Neural cell (in vitro differentiated cells): ENCODE results near the gene DPP6. TPM values are rescaled to one million over a fixed set of nuclear protein-coding genes. Genes with fewer than 3 reads are reported as not detected.
"Not testable (repeated sequence)": the region's sequence is repeated elsewhere in the genome, so short reads cannot be mapped to it uniquely, and the experiment has no call there.

Source experiments
- H2AFZ ChIP-seq: fragments of 200-600, 300-800 bp; sonication (generic), shearing (Covaris generic); 2 replicates; pipeline ENCODE4 v1.6.0; 2014; ENCODE audit warnings: low read depth, mild to moderate bottlenecking, antibody characterized with exemption, low read length, moderate library complexity
- H3F3A ChIP-seq: fragments of 200-600 bp; shearing (Covaris generic); 2 replicates; pipeline ENCODE4 v1.6.1; 2016; ENCODE audit warnings: mild to moderate bottlenecking, moderate library complexity, mixed read lengths, antibody characterized with exemption, low read length; ENCODE audit not compliant: insufficient read depth, poor library complexity, severe bottlenecking
- H3K27ac ChIP-seq: fragments of 200-600, 300-800 bp; sonication (generic), shearing (Covaris generic); 2 replicates; pipeline ENCODE4 v1.5.1; 2014; ENCODE audit warnings: mild to moderate bottlenecking, low read length, moderate library complexity
- H3K27me3 ChIP-seq: fragments of 300-800, 200-600 bp; sonication (generic), shearing (Covaris generic); 2 replicates; pipeline ENCODE4 v1.6.0; 2014; ENCODE audit warnings: mild to moderate bottlenecking, low read depth, low read length, moderate library complexity; ENCODE audit not compliant: insufficient read depth
- H3K36me3 ChIP-seq: fragments of 300-800, 200-600 bp; sonication (generic), shearing (Covaris generic); 2 replicates; pipeline ENCODE4 v1.5.1; 2014; ENCODE audit warnings: mild to moderate bottlenecking, antibody characterized with exemption, low read length, moderate library complexity; ENCODE audit not compliant: insufficient read depth
- H3K4me2 ChIP-seq: fragments of 300-800, 200-600 bp; sonication (generic), shearing (Covaris generic); 2 replicates; pipeline ENCODE4 v1.6.0; 2014; ENCODE audit warnings: mild to moderate bottlenecking, low read length
- H3K4me3 ChIP-seq: fragments of 300-800, 200-600 bp; sonication (generic), shearing (Covaris generic); 2 replicates; pipeline ENCODE4 v1.5.1; 2014; ENCODE audit warnings: mild to moderate bottlenecking, low read length, moderate library complexity
- H3K79me2 ChIP-seq: fragments of 200-600 bp; shearing (Covaris generic); replicated peaks from 2 replicates; pipeline ENCODE4 v1.6.0; 2014; ENCODE audit warnings: mild to moderate bottlenecking, low read length, moderate library complexity; ENCODE audit not compliant: insufficient read depth
- H3K9ac ChIP-seq: fragments of 300-800, 200-600 bp; sonication (generic), shearing (Covaris generic); 2 replicates; pipeline ENCODE4 v1.6.1; 2016; ENCODE audit warnings: mild to moderate bottlenecking, low read length, mixed read lengths
- H3K9me2 ChIP-seq: fragments of 200-600 bp; shearing (Covaris generic); 2 replicates; pipeline ENCODE4 v1.6.1; 2016; ENCODE audit warnings: mild to moderate bottlenecking, low read length, mixed read lengths; ENCODE audit not compliant: insufficient read depth
- H3K9me3 ChIP-seq: fragments of 200-600, 300-800 bp; sonication (generic), shearing (Covaris generic); 2 replicates; pipeline ENCODE4 v1.6.1; 2016; ENCODE audit warnings: mild to moderate bottlenecking, mixed run types, low read length, moderate library complexity, mixed read lengths
- H4K20me1 ChIP-seq: fragments of 200-600 bp; shearing (Covaris generic); 2 replicates; pipeline ENCODE4 v1.6.1; 2016; ENCODE audit warnings: mild to moderate bottlenecking, mixed run types; ENCODE audit not compliant: insufficient read depth
- polyA plus RNA-seq: library from polyadenylated mRNA; depleted of rRNA; stranded (reverse); fragments of >200 nt; gene quantifications from 2 replicates; pipeline ENCODE4 v1.2.3, GENCODE V29; 2014

Gene DPP6
- polyA plus RNA-seq, 1 donor from 2014 or later: 20.4 TPM

GRCh38 chr7:154148791-154149516, 96.8 kb downstream of the DPP6 start:
- not testable (repeated sequence) for H3K9ac ChIP-seq, H3K4me3 ChIP-seq, H4K20me1 ChIP-seq, H3K27me3 ChIP-seq, H3K9me2 ChIP-seq, H3K4me2 ChIP-seq, H3K79me2 ChIP-seq, H3F3A ChIP-seq, H3K36me3 ChIP-seq, H2AFZ ChIP-seq, H3K27ac ChIP-seq, H3K9me3 ChIP-seq

DNA sequence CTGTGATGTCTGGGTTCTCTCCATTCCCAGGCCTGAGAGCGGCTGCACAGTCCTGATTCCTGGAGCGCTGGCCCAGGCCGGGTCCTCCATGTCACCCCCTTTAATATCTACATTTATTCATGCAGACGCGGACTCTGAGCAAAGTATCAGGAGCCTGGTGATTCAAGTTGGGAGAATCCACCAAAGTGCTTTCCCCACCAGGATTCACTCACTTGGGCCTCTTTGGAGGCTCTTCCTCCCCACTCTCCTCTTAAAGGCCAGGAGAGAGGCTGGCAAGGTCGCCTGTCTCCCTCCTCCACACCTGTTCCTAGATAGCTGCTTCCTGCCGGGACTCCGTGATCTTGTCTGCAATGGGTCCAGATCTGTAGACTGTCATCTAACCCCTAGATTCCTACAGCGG, 98.5 kb downstream of the DPP6 start:
- not testable (repeated sequence) for H3K27ac ChIP-seq, H4K20me1 ChIP-seq, H3K9ac ChIP-seq, H3K4me3 ChIP-seq, H2AFZ ChIP-seq, H3K9me3 ChIP-seq, H3K9me2 ChIP-seq, H3K4me2 ChIP-seq, H3F3A ChIP-seq, H3K79me2 ChIP-seq, H3K27me3 ChIP-seq, H3K36me3 ChIP-seq

DNA sequence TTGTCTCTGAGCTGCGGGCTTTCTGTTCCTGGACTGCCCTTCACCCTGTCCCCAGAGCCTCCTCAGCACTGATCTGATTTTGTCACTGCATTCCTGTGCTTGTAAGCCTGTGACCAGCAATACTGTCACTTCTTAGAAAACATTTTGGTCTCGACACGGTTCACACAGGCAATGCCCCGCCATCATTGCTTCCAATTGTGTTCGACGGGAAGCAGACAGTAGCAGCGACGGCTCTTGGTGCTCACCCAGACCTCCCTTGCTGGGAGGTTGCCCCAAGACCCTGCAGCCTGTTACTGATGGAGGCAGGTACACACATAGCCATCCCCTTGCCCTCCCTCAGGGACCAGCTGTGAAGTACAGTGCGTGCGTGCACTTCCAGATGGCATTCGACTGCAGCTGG, 99.1 kb downstream of the DPP6 start:
- not testable (repeated sequence) for H3K4me2 ChIP-seq, H3K27me3 ChIP-seq, H3K36me3 ChIP-seq, H3K4me3 ChIP-seq, H3K9ac ChIP-seq, H4K20me1 ChIP-seq, H3K79me2 ChIP-seq, H3F3A ChIP-seq, H3K9me2 ChIP-seq, H2AFZ ChIP-seq, H3K9me3 ChIP-seq, H3K27ac ChIP-seq

- H2AFZ ChIP-seq, H4K20me1 ChIP-seq, H3K27ac ChIP-seq, H3K9ac ChIP-seq, H3F3A ChIP-seq, H3K9me2 ChIP-seq, H3K36me3 ChIP-seq, H3K79me2 ChIP-seq, H3K27me3 ChIP-seq, H3K4me2 ChIP-seq, H3K4me3 ChIP-seq, H3K9me3 ChIP-seq: not testable (repeated sequence)
Measured at GRCh38 chr7:154155928-154156327, 103.7 kb downstream of the DPP6 start.

GRCh38 chr7:154162921-154163320, 110.7 kb downstream of the DPP6 start:
- not testable (repeated sequence) for H3K27me3 ChIP-seq, H3K36me3 ChIP-seq, H3K79me2 ChIP-seq, H3K27ac ChIP-seq, H3K9ac ChIP-seq, H3F3A ChIP-seq, H3K4me2 ChIP-seq, H3K4me3 ChIP-seq, H4K20me1 ChIP-seq, H3K9me3 ChIP-seq, H2AFZ ChIP-seq, H3K9me2 ChIP-seq

GRCh38 chr7:154163642-154164041, 111.4 kb downstream of the DPP6 start:
- not testable (repeated sequence) for H3K9me3 ChIP-seq, H4K20me1 ChIP-seq, H3K4me3 ChIP-seq, H3K9ac ChIP-seq, H2AFZ ChIP-seq, H3K27me3 ChIP-seq, H3K36me3 ChIP-seq, H3K27ac ChIP-seq, H3F3A ChIP-seq, H3K4me2 ChIP-seq, H3K9me2 ChIP-seq, H3K79me2 ChIP-seq
